OCI-LY1 (cell line): ENCODE results near the gene SENP6.

Source experiments
- H2AFZ ChIP-seq: fragments of 200-600 bp; sonication (generic), shearing (Covaris generic); 2 replicates; pipeline ENCODE4 v1.6.0; 2014; ENCODE audit warnings: antibody characterized with exemption, mild to moderate bottlenecking, low read length
- H3F3A ChIP-seq: fragments of 200-600 bp; sonication (generic), shearing (Covaris generic); 2 replicates; pipeline ENCODE4 v1.6.0; 2014; ENCODE audit warnings: mild to moderate bottlenecking, antibody characterized with exemption, low read length, moderate library complexity; ENCODE audit not compliant: insufficient read depth
- H3K27ac ChIP-seq: fragments of 200-600 bp; sonication (generic); 2 replicates; pipeline ENCODE4 v1.5.1; 2014; ENCODE audit warnings: low read length, mixed run types, mild to moderate bottlenecking, low read depth; ENCODE audit not compliant: poor library complexity, severe bottlenecking
- H3K27me3 ChIP-seq: fragments of 200-600 bp; sonication (generic); 2 replicates; pipeline ENCODE4 v1.6.0; 2014; ENCODE audit warnings: antibody characterized with exemption, mild to moderate bottlenecking, low read length, moderate library complexity; ENCODE audit not compliant: insufficient read depth
- H3K36me3 ChIP-seq: fragments of 200-600 bp; sonication (generic); 2 replicates; pipeline ENCODE4 v1.6.1; 2014; ENCODE audit warnings: mild to moderate bottlenecking, antibody characterized with exemption, low read length, moderate library complexity, mixed read lengths; ENCODE audit not compliant: insufficient read depth
- H3K4me1 ChIP-seq: fragments of 200-600 bp; sonication (generic); 2 replicates; pipeline ENCODE4 v1.5.1; 2014; ENCODE audit warnings: mild to moderate bottlenecking, low read length, moderate library complexity; ENCODE audit not compliant: insufficient read depth, severe bottlenecking
- H3K4me2 ChIP-seq: fragments of 200-600 bp; sonication (generic), shearing (Covaris generic); 2 replicates; pipeline ENCODE4 v1.6.1; 2014; ENCODE audit warnings: low read length
- H3K4me3 ChIP-seq: fragments of 200-600 bp; sonication (generic); 2 replicates; pipeline ENCODE4 v1.5.1; 2014; ENCODE audit warnings: low read length, low read depth, mild to moderate bottlenecking, mixed read lengths; ENCODE audit not compliant: poor library complexity, severe bottlenecking
- H3K79me2 ChIP-seq: fragments of 200-600 bp; shearing (Covaris generic); 2 replicates; pipeline ENCODE4 v1.6.1; 2016; ENCODE audit warnings: mixed run types, low read length, mixed read lengths; ENCODE audit not compliant: insufficient read depth
- H3K9ac ChIP-seq: fragments of 200-600 bp; sonication (generic), shearing (Covaris generic); 2 replicates; pipeline ENCODE4 v1.6.1; 2014; ENCODE audit warnings: mild to moderate bottlenecking, low read length, mixed read lengths
- H3K9me2 ChIP-seq: fragments of 200-600 bp; sonication (generic), shearing (Covaris generic); 2 replicates; pipeline ENCODE4 v1.6.1; 2014; ENCODE audit warnings: low read depth, mild to moderate bottlenecking, low read length, mixed read lengths
- H3K9me3 ChIP-seq: fragments of 200-600 bp; shearing (Covaris generic); 2 replicates; pipeline ENCODE4 v1.6.1; 2014; ENCODE audit warnings: low read length, mixed read lengths
- H4K20me1 ChIP-seq: fragments of 200-600 bp; sonication (generic), shearing (Covaris generic); 2 replicates; pipeline ENCODE4 v1.6.0; 2016; ENCODE audit warnings: mild to moderate bottlenecking, low read length; ENCODE audit not compliant: insufficient read depth
- EZH2 ChIP-seq: fragments of 200-600 bp; sonication (generic), shearing (Covaris generic); IDR thresholded peaks from 2 replicates; pipeline ENCODE4 v1.8.0; 2017; ENCODE audit warnings: borderline replicate concordance, mixed run types, mild to moderate bottlenecking, antibody characterized with exemption, low read length, moderate library complexity, mixed read lengths
- TF ChIP-seq, protein P1 (sequence below): fragments of 200-600 bp; sonication (generic), shearing (Covaris generic); IDR thresholded peaks from 2 replicates; pipeline ENCODE4 v1.5.1; 2017; ENCODE audit warnings: mild to moderate bottlenecking, antibody characterized with exemption, low read length, moderate library complexity, mixed read lengths

The SENP6 gene

DNA sequence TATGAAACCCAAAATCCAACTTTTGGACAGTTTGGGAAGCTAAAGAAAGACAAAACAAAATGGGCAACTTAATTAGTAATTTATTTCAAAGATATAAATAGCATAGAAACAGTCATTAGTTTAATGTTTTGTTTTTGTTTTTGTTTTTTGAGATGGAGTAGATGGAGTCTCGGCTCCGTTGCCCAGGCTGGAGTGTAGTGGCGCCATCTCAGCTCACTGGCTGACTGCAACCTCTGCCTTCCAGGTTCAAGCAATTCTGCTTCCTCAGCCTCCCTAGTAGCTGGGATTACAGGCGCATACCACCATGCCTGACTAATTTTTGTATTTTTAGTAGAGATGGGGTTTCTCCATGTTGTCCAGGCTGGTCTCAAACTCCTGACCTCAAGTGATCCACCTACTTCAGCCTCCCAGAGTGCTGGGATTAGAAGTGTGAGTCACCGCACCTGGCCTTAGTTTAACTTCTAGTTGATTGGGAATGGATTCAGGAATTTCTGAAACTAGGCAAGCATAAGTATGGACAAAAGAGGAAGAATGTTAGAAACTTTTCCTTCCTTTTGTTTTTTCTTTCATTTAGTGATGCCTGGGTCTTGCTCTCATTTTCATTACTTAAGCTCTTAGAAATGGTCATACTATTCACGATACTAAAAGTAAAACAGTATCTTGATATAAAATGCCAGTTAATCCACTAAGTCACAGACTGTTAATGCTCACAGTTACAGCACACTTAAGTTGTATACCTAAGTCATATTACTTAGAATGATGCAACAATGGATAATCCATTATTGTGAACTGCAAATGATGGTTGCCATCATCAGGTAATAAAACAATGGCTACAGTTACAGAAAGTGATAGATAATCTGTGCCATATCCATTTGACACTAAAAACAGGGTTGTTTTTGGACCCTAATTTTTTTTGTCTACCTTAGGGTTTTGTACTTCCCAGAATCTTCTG, 8.2 kb downstream of the SENP6 start:
- no peak overlapping the region for H2AFZ ChIP-seq
- no peak for TF ChIP-seq EZH2
- TF ChIP-seq, protein P1, sequence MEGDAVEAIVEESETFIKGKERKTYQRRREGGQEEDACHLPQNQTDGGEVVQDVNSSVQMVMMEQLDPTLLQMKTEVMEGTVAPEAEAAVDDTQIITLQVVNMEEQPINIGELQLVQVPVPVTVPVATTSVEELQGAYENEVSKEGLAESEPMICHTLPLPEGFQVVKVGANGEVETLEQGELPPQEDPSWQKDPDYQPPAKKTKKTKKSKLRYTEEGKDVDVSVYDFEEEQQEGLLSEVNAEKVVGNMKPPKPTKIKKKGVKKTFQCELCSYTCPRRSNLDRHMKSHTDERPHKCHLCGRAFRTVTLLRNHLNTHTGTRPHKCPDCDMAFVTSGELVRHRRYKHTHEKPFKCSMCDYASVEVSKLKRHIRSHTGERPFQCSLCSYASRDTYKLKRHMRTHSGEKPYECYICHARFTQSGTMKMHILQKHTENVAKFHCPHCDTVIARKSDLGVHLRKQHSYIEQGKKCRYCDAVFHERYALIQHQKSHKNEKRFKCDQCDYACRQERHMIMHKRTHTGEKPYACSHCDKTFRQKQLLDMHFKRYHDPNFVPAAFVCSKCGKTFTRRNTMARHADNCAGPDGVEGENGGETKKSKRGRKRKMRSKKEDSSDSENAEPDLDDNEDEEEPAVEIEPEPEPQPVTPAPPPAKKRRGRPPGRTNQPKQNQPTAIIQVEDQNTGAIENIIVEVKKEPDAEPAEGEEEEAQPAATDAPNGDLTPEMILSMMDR = no peak
- H3K9me3 ChIP-seq = no peaks in the 10 kb centered on the region
- H4K20me1 ChIP-seq = no peaks in the 10 kb centered on the region
- H3K27me3 ChIP-seq = no peaks in the 10 kb centered on the region
- peaks cover 100% of the 10 kb centered on the region for H3K79me2 ChIP-seq
- no peak overlapping the region for H3K4me3 ChIP-seq
- no peaks in the 10 kb centered on the region for H3F3A ChIP-seq
- peak overlapping the region; percentile 20; the same call in 1 of the 2 replicates for H3K4me2 ChIP-seq
- peaks cover 78% of the 10 kb centered on the region for H3K4me1 ChIP-seq
- H3K27ac ChIP-seq = no peak overlapping the region
- no peaks in the 10 kb centered on the region for H3K9me2 ChIP-seq
- no peak overlapping the region for H3K9ac ChIP-seq
- peaks cover 4% of the 10 kb centered on the region for H3K36me3 ChIP-seq

GRCh38 chr6:75611011-75611701, 9.5 kb downstream of the SENP6 start:
- no peak overlapping the region; the same call in 1 of the 2 replicates for H3K9ac ChIP-seq
- H3K27ac ChIP-seq = peak overlapping the region; percentile 20
- H3F3A ChIP-seq = no peaks in the 10 kb centered on the region
- no peaks in the 10 kb centered on the region for H3K9me3 ChIP-seq
- peak overlapping the region; percentile 14; the same call in 1 of the 2 replicates for H3K4me2 ChIP-seq
- no peak overlapping the region for H2AFZ ChIP-seq
- no peaks in the 10 kb centered on the region for H3K9me2 ChIP-seq
- H3K36me3 ChIP-seq = no peaks in the 10 kb centered on the region; the same call in 1 of the 2 replicates
- peaks cover 100% of the 10 kb centered on the region for H3K79me2 ChIP-seq
- H3K4me1 ChIP-seq = peaks cover 70% of the 10 kb centered on the region
- no peaks in the 10 kb centered on the region for H3K27me3 ChIP-seq
- H3K4me3 ChIP-seq = peak overlapping the region; percentile 7
- H4K20me1 ChIP-seq = no peaks in the 10 kb centered on the region
- TF ChIP-seq, protein P1 = no peak
- TF ChIP-seq EZH2 = no peak

DNA sequence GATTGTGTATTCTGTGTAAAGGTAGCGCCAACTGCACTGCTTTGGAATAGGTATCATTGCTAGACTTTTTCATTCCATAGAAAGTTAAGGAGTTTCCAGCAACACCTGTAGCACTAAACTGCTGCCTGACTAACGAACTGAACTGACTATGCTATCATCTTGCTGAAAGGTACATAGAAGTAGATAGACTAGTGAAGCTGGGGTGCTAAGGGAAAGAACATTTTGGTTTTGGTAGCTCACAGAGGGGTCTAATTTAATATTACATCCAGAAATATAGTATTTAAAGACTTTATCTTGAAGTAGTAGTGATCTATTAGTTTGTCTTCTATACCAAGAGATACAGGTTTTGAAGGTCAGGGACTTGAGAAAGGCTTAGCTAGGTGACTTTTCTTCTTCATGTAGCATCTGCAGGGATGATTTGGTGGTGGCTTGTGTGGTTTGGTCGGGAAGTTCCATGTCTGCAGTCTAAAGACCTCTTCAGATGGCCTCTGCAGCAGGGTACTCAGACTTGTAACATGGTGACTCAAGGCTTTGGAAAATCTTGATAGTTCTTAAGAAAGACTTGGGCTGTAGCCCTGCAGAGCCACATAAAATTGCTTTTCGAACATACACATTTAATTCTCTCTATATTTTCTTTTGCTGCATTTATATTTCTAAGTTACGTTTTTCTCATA, 10.2 kb downstream of the SENP6 start:
- H3K4me1 ChIP-seq = peaks cover 67% of the 10 kb centered on the region
- H3K4me3 ChIP-seq = peak overlapping the region; percentile 7
- H3K27ac ChIP-seq = no peak overlapping the region
- H2AFZ ChIP-seq = no peak overlapping the region
- H3K27me3 ChIP-seq = no peaks in the 10 kb centered on the region
- no peak overlapping the region; the same call in 1 of the 2 replicates for H3K9ac ChIP-seq
- H3K9me2 ChIP-seq = no peaks in the 10 kb centered on the region
- TF ChIP-seq, protein P1 = no peak
- no peak for TF ChIP-seq EZH2
- no peaks in the 10 kb centered on the region for H4K20me1 ChIP-seq
- peak overlapping the region; percentile 17; the same call in 1 of the 2 replicates for H3K4me2 ChIP-seq
- peaks cover 99% of the 10 kb centered on the region for H3K79me2 ChIP-seq
- H3F3A ChIP-seq = no peaks in the 10 kb centered on the region
- no peaks in the 10 kb centered on the region; the same call in 1 of the 2 replicates for H3K36me3 ChIP-seq
- H3K9me3 ChIP-seq = no peaks in the 10 kb centered on the region
